GM12878 (cell line): Measurements from ENCODE around the gene SRGAP1. TPM values are rescaled to one million over a fixed set of nuclear protein-coding genes. Genes with fewer than 3 reads are reported as not detected.

ENCODE experiments used
- ATAC-seq: fragments of 200-7000 bp; cut with Tn5 transposase; 3 replicates; pipeline ENCODE4 v1.9.1; 2020; ENCODE audit warnings: mild to moderate bottlenecking, moderate library complexity
- BruUV-seq: library from RNA; stranded (reverse); fragments of 400-500 nt; replicated peaks from 2 replicates; lab custom pipeline; 2021; lab: Mats Ljungman, UMichigan
- CTCF ChIA-PET: fragments of 300-600 bp; sonication (Branson Sonifier 250); formaldehyde crosslinking; extraction: SDS; loops from one replicate; lab custom pipeline; 2021; ENCODE audit warnings: inconsistent platforms; lab: Yijun Ruan, JAX
- POLR2A ChIA-PET: fragments of 350-600 bp; formaldehyde crosslinking; extraction: SDS; loops from one replicate; lab custom pipeline; 2021; ENCODE audit warnings: inconsistent platforms; lab: Charles Lee
- RAD21 ChIA-PET: fragments of 300-600 bp; sonication (Branson Sonifier 250); formaldehyde crosslinking; loops from one replicate; lab custom pipeline; 2023; ENCODE audit warnings: antibody characterized with exemption; ENCODE audit not compliant: unreplicated experiment; lab: Charles Lee
- SMC1A ChIA-PET: fragments of 300-600 bp; sonication (Branson Sonifier 250); formaldehyde crosslinking; loops from one replicate; lab custom pipeline; 2023; ENCODE audit not compliant: unreplicated experiment, uncharacterized antibody; lab: Charles Lee
- DNase-seq: peaks from one replicate; pipeline ENCODE4 v3.0.0-alpha.2; 2011; ENCODE audit warnings: low read depth, low spot score
- FAIRE-seq: peaks from 3 replicates; lab custom pipeline; 2011; peaks lifted over from hg19 to GRCh38; lab: Jason Lieb, UNC
- H2AFZ ChIP-seq: 2 replicates; pipeline ENCODE4 v1.6.0; 2011; ENCODE audit warnings: low read depth, low read length, control low read depth; ENCODE audit not compliant: control insufficient read depth
- H3K27ac ChIP-seq: 2 replicates; pipeline ENCODE4 v1.5.1; 2011; ENCODE audit warnings: control low read depth; ENCODE audit not compliant: control insufficient read depth, insufficient read depth
- H3K27me3 ChIP-seq, 2 experiments: replicated peaks in 1 of 2; 2 replicates each; pipeline versions ENCODE4 v1.6.0 to v1.6.1; 2011; ENCODE audit warnings: low read length in 1 of 2; ENCODE audit not compliant: control insufficient read depth in 2 of 2, insufficient read depth in 2 of 2
- H3K36me3 ChIP-seq, 2 experiments: 2 replicates each; pipeline ENCODE4 v1.5.1; 2011; ENCODE audit warnings: low read length in 1 of 2; ENCODE audit not compliant: control insufficient read depth in 2 of 2, insufficient read depth in 2 of 2
- H3K4me1 ChIP-seq: 2 replicates; pipeline ENCODE4 v1.6.1; 2011; ENCODE audit warnings: mild to moderate bottlenecking, low read length, moderate library complexity, mixed read lengths; ENCODE audit not compliant: control insufficient read depth, insufficient read depth
- H3K4me2 ChIP-seq: 2 replicates; pipeline ENCODE4 v1.6.0; 2011; ENCODE audit warnings: control low read depth; ENCODE audit not compliant: control insufficient read depth, insufficient read depth
- H3K4me3 ChIP-seq: fragments of 200-600 bp; sonication (generic); 2 replicates; pipeline ENCODE4 v1.5.1; 2016
- H3K79me2 ChIP-seq: 2 replicates; pipeline ENCODE4 v1.6.0; 2011; ENCODE audit warnings: low read length; ENCODE audit not compliant: control insufficient read depth, insufficient read depth
- H3K9ac ChIP-seq: 2 replicates; pipeline ENCODE4 v1.8.0; 2011; ENCODE audit warnings: low read length, control low read depth, mixed read lengths; ENCODE audit not compliant: control insufficient read depth, insufficient read depth
- H3K9me3 ChIP-seq: replicated peaks from 3 replicates; pipeline ENCODE4 v1.5.1; 2011; ENCODE audit warnings: mild to moderate bottlenecking, low read length; ENCODE audit not compliant: control insufficient read depth, insufficient read depth
- H4K20me1 ChIP-seq: 2 replicates; pipeline ENCODE4 v1.6.0; 2011; ENCODE audit not compliant: control insufficient read depth, insufficient read depth
- CBX3 ChIP-seq: fragments of 200-600 bp; sonication (generic); IDR thresholded peaks from 2 replicates; pipeline ENCODE4 v1.6.1; 2016; ENCODE audit warnings: low read depth, borderline replicate concordance
- CUX1 ChIP-seq: IDR thresholded peaks from 2 replicates; pipeline ENCODE4 v1.6.1; 2012; ENCODE audit warnings: improper control_type of control experiment, low read depth, low read length; ENCODE audit not compliant: insufficient replicate concordance
- E2F8 ChIP-seq: fragments of 450-650 bp; IDR thresholded peaks from 2 replicates; pipeline ENCODE4 v1.6.1; 2018; ENCODE audit warnings: mild to moderate bottlenecking, low read depth, moderate library complexity; ENCODE audit not compliant: partially characterized antibody
- HCFC1 ChIP-seq: fragments of 150-350 bp; IDR thresholded peaks from 2 replicates; pipeline ENCODE4 v1.6.1; 2014; ENCODE audit warnings: low read length
- JUNB ChIP-seq: IDR thresholded peaks from 2 replicates; pipeline ENCODE4 v1.6.1; 2016; ENCODE audit warnings: antibody characterized with exemption, mild to moderate bottlenecking
- KLF5 ChIP-seq: fragments of 450-650 bp; IDR thresholded peaks from 2 replicates; pipeline ENCODE4 v1.6.1; 2014; ENCODE audit warnings: mild to moderate bottlenecking; ENCODE audit not compliant: partially characterized antibody
- MTA3 ChIP-seq: IDR thresholded peaks from 2 replicates; pipeline ENCODE4 v1.6.1; 2012; ENCODE audit warnings: low read length, inconsistent platforms, borderline replicate concordance
- MXI1 ChIP-seq: fragments of 150-350 bp; IDR thresholded peaks from 2 replicates; pipeline ENCODE4 v1.6.1; 2011; ENCODE audit warnings: low read depth, mild to moderate bottlenecking, inconsistent platforms, low read length, improper control_type of control experiment
- MYB ChIP-seq: fragments of 150-350 bp; IDR thresholded peaks from 2 replicates; pipeline ENCODE4 v1.6.1; 2014; ENCODE audit warnings: mild to moderate bottlenecking, low read depth, low read length, borderline replicate concordance
- NRF1 ChIP-seq: conservative IDR thresholded peaks from 2 replicates; pipeline ENCODE4 v1.6.1; 2011; ENCODE audit warnings: mild to moderate bottlenecking, low read depth, low read length, improper control_type of control experiment
- RCOR1 ChIP-seq: conservative IDR thresholded peaks from 2 replicates; pipeline ENCODE4 v1.6.1; 2012; ENCODE audit warnings: low read depth, low read length, improper control_type of control experiment
- SRF ChIP-seq, 2 experiments: IDR thresholded peaks; 2 replicates each; pipeline ENCODE4 v1.6.1; 2011; ENCODE audit warnings: low read depth in 2 of 2, low read length in 2 of 2, mild to moderate bottlenecking in 1 of 2, moderate library complexity in 1 of 2
- YBX1 ChIP-seq: fragments of 450-650 bp; IDR thresholded peaks from 2 replicates; pipeline ENCODE4 v1.6.1; 2016; ENCODE audit warnings: antibody characterized with exemption
- ZZZ3 ChIP-seq: IDR thresholded peaks from 2 replicates; pipeline ENCODE4 v1.6.1; 2011; ENCODE audit warnings: low read depth; ENCODE audit not compliant: control insufficient read depth, insufficient read length
- WGBS: methylation state at CpG from one replicate; pipeline ENCODE4 v1.1.6; 2016; ENCODE audit warnings: low lambda C conversion rate; ENCODE audit not compliant: insufficient replicate concordance, insufficient coverage; ENCODE audit errors: missing lambda C conversion rate; 5-methylcytosine and 5-hydroxymethylcytosine counted together
- in situ Hi-C: fragments of 300-500 bp; cut with MboI; formaldehyde crosslinking; loops from 9 replicates; pipeline ENCODE4 v1.14.3; 2018; ENCODE audit warnings: mixed read lengths
- intact Hi-C: fragments of 100-400 bp; cut with micrococcal nuclease; formaldehyde crosslinking; loops from one replicate; pipeline ENCODE4 v1.14.2; 2022; ENCODE audit not compliant: unreplicated experiment
- polyA plus RNA-seq, 11 experiments: library from polyadenylated mRNA; depleted of rRNA in 4 of 11; unstranded in 6 of 11; stranded (reverse) in 5 of 11; fragments of >200 nt; fragmentation: Nextera tagmentation in 4 of 11; fragmentation: Illumina TruSeq in 1 of 11; extraction: Ambion mirVana in 4 of 11; extraction: Trizol in 1 of 11; gene quantifications; 1 replicate in 1 of 11; 2 replicates in 10 of 11; pipeline versions ENCODE4 v1.2.1 to v1.2.3, GENCODE V29; 2011 to 2016; ENCODE audit warnings: inconsistent platforms in 2 of 11, missing spikeins in 2 of 11, low read depth in 1 of 11
- total RNA-seq, 4 experiments: library from RNA; depleted of rRNA in 3 of 4; stranded (reverse); fragments of >200 nt in 3 of 4; fragmentation: Illumina TruSeq in 1 of 4; extraction: Trizol in 1 of 4; gene quantifications; 2 replicates each; pipeline versions ENCODE4 v1.2.1 to v1.2.3, GENCODE V29; 2013 to 2021

Gene SRGAP1
- total and polyA plus RNA-seq, 10 of the 15 experiments (the other 5 are each of a cell fraction or from before 2014, with no cell fraction given): 0.16 to 0.85 (median 0.46) TPM

- ChIA-PET SMC1A (no interaction called here), POLR2A (no interaction called here), CTCF (no interaction called here), RAD21 (no interaction called here)
- Histone ChIP-seq H3K4me2 (no peak overlapping the region), H3K27me3 (no peaks in the 10 kb centered on the region; a peak in 1 of 4 replicates), H3K79me2 (no peaks in the 10 kb centered on the region), H3K27ac (no peak overlapping the region), H3K9ac (no peak overlapping the region), H3K36me3 (no peaks in the 10 kb centered on the region), H3K4me1 (peaks cover 1% of the 10 kb centered on the region; the same call in 1 of the 2 replicates), H2AFZ (no peak overlapping the region), H3K9me3 (no peaks in the 10 kb centered on the region), H4K20me1 (no peaks in the 10 kb centered on the region), H3K4me3 (no peak overlapping the region)
- in situ Hi-C loops: no loop called here
- BruUV-seq: no TSS peak
- 14% methylated on average over 5 of the region's 5 CpGs for WGBS
- no peak for FAIRE-seq
- DNase-seq: no peak
- intact Hi-C loops: no loop called here
- no peak for ATAC-seq
- TF ChIP-seq CUX1: no peak
- no peak for TF ChIP-seq RCOR1
- no peak for TF ChIP-seq MXI1
- TF ChIP-seq E2F8: no peak
- no peak for TF ChIP-seq NRF1
- TF ChIP-seq HCFC1: no peak
- TF ChIP-seq YBX1: no peak
- no peak for TF ChIP-seq MTA3
- no peak for TF ChIP-seq CBX3
- TF ChIP-seq JUNB: no peak
- no peak for TF ChIP-seq KLF5
- no peak for TF ChIP-seq ZZZ3
- TF ChIP-seq MYB: no peak
- no peak for TF ChIP-seq SRF (IDR thresholded peaks at IDR 0.05; ENCODE audit: low read depth in 2 of 2, low read length in 2 of 2)
Observed at GRCh38 chr12:63961048-63961447, 116.5 kb downstream of the SRGAP1 start.
